ENCODE results near the gene ATAD2B.
"Not testable (repeated sequence)": the region's sequence is repeated elsewhere in the genome, so short reads cannot be mapped to it uniquely, and the experiment has no call there.

ATAD2B gene

GRCh38 chr2:23745068-23745725 lies 181.7 kb downstream of the ATAD2B start:
- DNase-seq (ENCODE audit: low read depth) = no peak

- not testable (repeated sequence) for DNase-seq (ENCODE audit: low read depth)
Measured at GRCh38 chr2:23736783-23737182, 190.1 kb downstream of the ATAD2B start.

GRCh38 chr2:23734416-23734815 lies 192.5 kb downstream of the ATAD2B start:
- DNase-seq (ENCODE audit: low read depth) = no peak

- not testable (repeated sequence) for DNase-seq (ENCODE audit: low read depth)
Measured at GRCh38 chr2:23723029-23723428, 203.9 kb downstream of the ATAD2B start.

- no peak for DNase-seq (ENCODE audit: low read depth)
Measured at GRCh38 chr2:23722255-23722654, 204.7 kb downstream of the ATAD2B start.

- DNase-seq (ENCODE audit: low read depth) = no peak
Measured at GRCh38 chr2:23721454-23721826, 205.5 kb downstream of the ATAD2B start.

GRCh38 chr2:23720705-23721453 lies 206.0 kb downstream of the ATAD2B start:
- no peak for DNase-seq (ENCODE audit: low read depth)

- no peak for DNase-seq (ENCODE audit: low read depth)
Measured at GRCh38 chr2:23719716-23720115, 207.2 kb downstream of the ATAD2B start.

GRCh38 chr2:23718931-23719700 lies 207.8 kb downstream of the ATAD2B start:
- no peak for DNase-seq (ENCODE audit: low read depth)

- DNase-seq (ENCODE audit: low read depth) = no peak
Measured at GRCh38 chr2:23713351-23713750, 213.6 kb downstream of the ATAD2B start.

GRCh38 chr2:23712756-23713151 lies 214.2 kb downstream of the ATAD2B start:
- no peak for DNase-seq (ENCODE audit: low read depth)

- no peak for DNase-seq (ENCODE audit: low read depth)
Measured at GRCh38 chr2:23711979-23712755, 214.8 kb downstream of the ATAD2B start.

GRCh38 chr2:23709311-23709710 lies 217.6 kb downstream of the ATAD2B start:
- no peak for DNase-seq (ENCODE audit: low read depth)

- no peak for DNase-seq (ENCODE audit: low read depth)
Measured at GRCh38 chr2:23708771-23709170, 218.2 kb downstream of the ATAD2B start.

- DNase-seq (ENCODE audit: low read depth) = no peak
Measured at GRCh38 chr2:23707096-23707495, 219.8 kb downstream of the ATAD2B start.

- DNase-seq (ENCODE audit: low read depth) = no peak
Measured at GRCh38 chr2:23706613-23707078, 220.3 kb downstream of the ATAD2B start.

- DNase-seq (ENCODE audit: low read depth) = no peak
Measured at GRCh38 chr2:23705771-23706612, 220.9 kb downstream of the ATAD2B start.

GRCh38 chr2:23703583-23704385 lies 223.1 kb downstream of the ATAD2B start:
- no peak for DNase-seq (ENCODE audit: low read depth)

- DNase-seq (ENCODE audit: low read depth) = no peak
Measured at GRCh38 chr2:23703037-23703582, 223.8 kb downstream of the ATAD2B start.

GRCh38 chr2:23700627-23701026 lies 226.3 kb downstream of the ATAD2B start:
- no peak for DNase-seq (ENCODE audit: low read depth)
